Skeletal muscle tissue (tissue), 4 donors: ENCODE measurements around the gene ADGB. TPM values are rescaled to one million over a fixed set of nuclear protein-coding genes. Genes with fewer than 3 reads are reported as not detected.

Experiments used
- H3K27ac ChIP-seq: one replicate; pipeline ENCODE4 v1.7.0; 2013; ENCODE audit warnings: mild to moderate bottlenecking, low read depth, low read length, inconsistent platforms
- H3K27me3 ChIP-seq, 3 donors: one replicate each; pipeline ENCODE4 v1.7.0; 2013; ENCODE audit warnings: low read length in 3 of 3; ENCODE audit not compliant: control insufficient read depth in 3 of 3, insufficient read depth in 3 of 3
- H3K36me3 ChIP-seq, 3 donors: one replicate each; pipeline ENCODE4 v1.7.0; 2013; ENCODE audit warnings: low read length in 3 of 3; ENCODE audit not compliant: control insufficient read depth in 3 of 3, insufficient read depth in 3 of 3
- H3K4me1 ChIP-seq, 3 donors: one replicate each; pipeline ENCODE4 v1.7.0; 2013; ENCODE audit warnings: low read length in 3 of 3, mild to moderate bottlenecking in 3 of 3; ENCODE audit not compliant: control insufficient read depth in 3 of 3, insufficient read depth in 3 of 3
- H3K4me3 ChIP-seq, 3 donors: one replicate each; pipeline ENCODE4 v1.7.0; 2013; ENCODE audit warnings: low read length in 3 of 3
- H3K9ac ChIP-seq, 3 donors: one replicate each; pipeline ENCODE4 v1.7.0; 2013; ENCODE audit warnings: low read length in 3 of 3, mild to moderate bottlenecking in 3 of 3, moderate library complexity in 2 of 3, low read depth in 1 of 3
- H3K9me3 ChIP-seq, 3 donors: one replicate each; pipeline ENCODE4 v1.7.0; 2013; ENCODE audit warnings: low read length in 3 of 3; ENCODE audit not compliant: control insufficient read depth in 3 of 3
- total RNA-seq: library from RNA; depleted of rRNA; stranded (reverse); fragments of >200 nt; gene quantifications from one replicate; pipeline ENCODE4 v1.2.3, GENCODE V29; 2014
- donor health status: Osteomylitis.

The ADGB gene
- total RNA-seq, 1 donor from 2014 or later, result not detected

DNA sequence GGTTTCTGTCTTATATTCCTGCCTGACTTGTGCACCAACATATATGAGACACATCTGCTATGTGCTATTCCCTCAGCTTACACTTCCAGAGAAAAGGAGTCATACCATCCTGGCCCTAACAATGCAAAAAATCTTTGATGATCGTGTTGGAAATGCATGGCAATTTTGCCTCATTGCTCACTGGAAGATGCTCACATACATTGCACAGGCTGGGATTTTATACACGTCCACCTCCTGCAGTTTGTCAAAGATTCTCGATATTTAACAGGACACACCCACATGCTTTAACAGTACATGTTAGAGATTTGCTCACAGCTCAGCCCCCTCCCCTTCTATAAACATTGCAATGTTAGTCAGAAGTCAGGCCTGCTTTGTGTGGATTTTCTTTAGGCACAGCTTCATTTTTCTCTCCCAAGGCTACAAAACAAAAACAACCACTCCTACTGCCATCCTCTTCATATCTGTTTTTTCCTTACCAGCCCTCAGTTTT is 66.1 kb downstream of the ADGB start:
- H3K36me3 ChIP-seq, result no peaks in the 10 kb centered on the region
- H3K9me3 ChIP-seq, result no peaks in the 10 kb centered on the region
- no peaks in the 10 kb centered on the region for H3K27me3 ChIP-seq
- H3K9ac ChIP-seq, result no peak overlapping the region
- H3K27ac ChIP-seq, result no peak overlapping the region
- H3K4me1 ChIP-seq, result no peaks in the 10 kb centered on the region
- H3K4me3 ChIP-seq, result no peak overlapping the region

DNA sequence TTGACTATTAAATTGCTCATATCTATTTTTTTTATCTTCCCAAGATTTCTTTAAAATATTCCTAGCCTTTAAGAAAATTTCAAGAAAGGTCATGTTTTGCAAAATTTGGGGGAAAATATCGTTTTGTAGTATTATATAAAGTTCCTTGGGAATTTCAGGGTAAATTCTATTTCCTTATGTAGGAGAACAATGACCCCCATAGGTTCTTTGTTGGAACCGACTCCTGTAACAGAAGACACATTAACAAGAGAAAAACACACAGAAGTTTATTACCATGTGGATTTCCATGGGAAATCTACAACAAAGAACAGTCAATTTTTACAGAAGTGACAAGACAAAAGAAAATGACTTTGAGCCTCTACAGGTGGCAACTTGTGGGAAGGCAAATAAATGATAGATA is 68.1 kb downstream of the ADGB start:
- no peak overlapping the region for H3K4me3 ChIP-seq
- H3K27me3 ChIP-seq, result no peaks in the 10 kb centered on the region
- H3K9me3 ChIP-seq, result no peaks in the 10 kb centered on the region
- H3K4me1 ChIP-seq, result no peaks in the 10 kb centered on the region
- no peaks in the 10 kb centered on the region for H3K36me3 ChIP-seq
- H3K27ac ChIP-seq, result no peak overlapping the region
- H3K9ac ChIP-seq, result no peak overlapping the region

- H3K9me3 ChIP-seq, result no peaks in the 10 kb centered on the region
- H3K27ac ChIP-seq, result no peak overlapping the region
- H3K27me3 ChIP-seq, result no peaks in the 10 kb centered on the region
- no peak overlapping the region for H3K4me3 ChIP-seq
- no peaks in the 10 kb centered on the region for H3K4me1 ChIP-seq
- H3K9ac ChIP-seq, result no peak overlapping the region
- H3K36me3 ChIP-seq, result no peaks in the 10 kb centered on the region
These were observed 71.4 kb downstream of the ADGB start for GRCh38 chr6:146670161-146670560.

GRCh38 chr6:146673069-146673468 is 74.3 kb downstream of the ADGB start:
- Histone ChIP-seq H3K36me3 (no peaks in the 10 kb centered on the region), H3K4me3 (no peak overlapping the region), H3K27ac (no peak overlapping the region), H3K9me3 (no peaks in the 10 kb centered on the region), H3K9ac (no peak overlapping the region), H3K4me1 (no peaks in the 10 kb centered on the region), H3K27me3 (no peaks in the 10 kb centered on the region)

DNA sequence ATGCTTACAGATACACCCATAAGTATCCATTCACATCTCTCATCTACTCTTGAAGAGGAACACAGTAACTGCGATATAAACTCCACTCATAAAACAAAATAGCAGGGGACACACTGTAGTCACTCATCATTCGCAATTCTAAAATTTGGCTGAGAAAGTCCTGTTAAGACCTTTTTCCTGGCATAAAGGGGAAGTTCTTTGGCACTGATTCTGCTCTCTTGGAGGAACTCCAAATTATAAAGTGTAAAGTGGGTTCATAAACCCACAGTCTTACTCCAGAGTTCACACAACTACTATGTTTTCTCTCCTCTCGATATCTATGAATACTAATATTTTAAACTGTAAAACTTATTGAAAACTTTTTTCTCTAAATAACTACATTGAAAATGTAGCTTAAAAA is 80.6 kb downstream of the ADGB start:
- Histone ChIP-seq H3K27me3 (no peaks in the 10 kb centered on the region), H3K4me1 (no peaks in the 10 kb centered on the region)

GRCh38 chr6:146682919-146683318 is 84.1 kb downstream of the ADGB start:
- H3K27me3 ChIP-seq, result no peaks in the 10 kb centered on the region
- no peaks in the 10 kb centered on the region for H3K9me3 ChIP-seq
- no peak overlapping the region for H3K27ac ChIP-seq
- H3K4me3 ChIP-seq, result no peak overlapping the region
- no peaks in the 10 kb centered on the region for H3K4me1 ChIP-seq
- H3K36me3 ChIP-seq, result no peaks in the 10 kb centered on the region
- H3K9ac ChIP-seq, result no peak overlapping the region

More for the DNA sequence above, 80.6 kb downstream of the ADGB start:
- Histone ChIP-seq H3K4me3 (no peak overlapping the region), H3K27ac (no peak overlapping the region), H3K36me3 (no peaks in the 10 kb centered on the region), H3K9ac (no peak overlapping the region), H3K9me3 (no peaks in the 10 kb centered on the region)

GRCh38 chr6:146689806-146690205 is 91.0 kb downstream of the ADGB start:
- no peak overlapping the region for H3K4me3 ChIP-seq
- H3K27me3 ChIP-seq, result no peaks in the 10 kb centered on the region
- no peaks in the 10 kb centered on the region for H3K9me3 ChIP-seq
- no peaks in the 10 kb centered on the region for H3K36me3 ChIP-seq
- no peak overlapping the region for H3K27ac ChIP-seq
- no peaks in the 10 kb centered on the region for H3K4me1 ChIP-seq
- no peak overlapping the region for H3K9ac ChIP-seq

DNA sequence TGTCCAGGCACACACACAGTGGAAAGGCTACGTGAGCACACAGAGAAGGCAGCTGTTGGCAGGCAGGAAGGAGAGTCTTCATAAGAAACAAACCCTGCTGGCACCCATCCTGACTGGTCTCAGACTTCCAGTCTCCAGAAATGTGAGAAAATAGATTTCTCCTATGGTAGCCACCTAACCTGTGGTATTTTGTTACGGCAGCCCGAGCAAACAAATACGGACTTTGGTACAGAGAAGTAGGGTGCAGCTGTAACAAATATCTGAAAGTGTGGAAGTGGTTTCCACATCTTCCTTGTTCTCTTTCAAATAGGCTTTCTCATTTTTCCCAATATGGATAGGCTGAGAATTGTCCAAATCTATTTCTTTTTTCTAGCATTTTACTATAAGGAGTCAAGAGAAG is 94.6 kb downstream of the ADGB start:
- Histone ChIP-seq H3K27ac (no peak overlapping the region), H3K4me3 (no peak overlapping the region), H3K36me3 (no peaks in the 10 kb centered on the region), H3K9me3 (no peaks in the 10 kb centered on the region), H3K9ac (no peak overlapping the region), H3K27me3 (no peaks in the 10 kb centered on the region), H3K4me1 (no peaks in the 10 kb centered on the region)

GRCh38 chr6:146697921-146698320 is 99.1 kb downstream of the ADGB start:
- H3K27me3 ChIP-seq, result no peaks in the 10 kb centered on the region
- no peak overlapping the region for H3K4me3 ChIP-seq
- H3K4me1 ChIP-seq, result no peaks in the 10 kb centered on the region
- H3K9ac ChIP-seq, result no peak overlapping the region
- no peaks in the 10 kb centered on the region for H3K9me3 ChIP-seq
- H3K36me3 ChIP-seq, result no peaks in the 10 kb centered on the region
- no peak overlapping the region for H3K27ac ChIP-seq

GRCh38 chr6:146700078-146700686 is 101.4 kb downstream of the ADGB start:
- no peaks in the 10 kb centered on the region for H3K9me3 ChIP-seq
- H3K4me1 ChIP-seq, result no peaks in the 10 kb centered on the region
- no peaks in the 10 kb centered on the region for H3K36me3 ChIP-seq
- no peaks in the 10 kb centered on the region for H3K27me3 ChIP-seq
- no peak overlapping the region for H3K27ac ChIP-seq
- no peak overlapping the region for H3K9ac ChIP-seq
- no peak overlapping the region for H3K4me3 ChIP-seq
